Endothelial cell of umbilical vein (primary cell): Measurements from ENCODE around the gene FHDC1. TPM values are rescaled to one million over a fixed set of nuclear protein-coding genes. Genes with fewer than 3 reads are reported as not detected.

Experiments
- BruUV-seq: library from RNA; stranded (reverse); fragments of 400-500 nt; replicated peaks from 2 replicates; lab custom pipeline; 2021; lab: Mats Ljungman, UMichigan
- CTCF ChIA-PET: fragments of 300-600, 350-600 bp; sonication (Branson Sonifier 250); formaldehyde crosslinking; loops from one replicate; lab custom pipeline; 2021; ENCODE audit warnings: antibody characterized with exemption, inconsistent platforms; lab: Charles Lee
- POLR2A ChIA-PET: fragments of 300-600, 350-600 bp; sonication (Branson Sonifier 250); formaldehyde crosslinking; loops from one replicate; lab custom pipeline; 2021; ENCODE audit warnings: antibody characterized with exemption, inconsistent platforms; lab: Charles Lee
- DNase-seq: peaks from one replicate; pipeline ENCODE4 v3.0.0-alpha.2; 2011; ENCODE audit warnings: low read depth, low spot score
- FAIRE-seq: peaks from 2 replicates; lab custom pipeline; 2011; peaks lifted over from hg19 to GRCh38; lab: Jason Lieb, UNC
- H2AFZ ChIP-seq: 2 replicates; pipeline ENCODE4 v1.6.0; 2012; ENCODE audit warnings: low read depth, low read length, control low read depth, inconsistent platforms
- H3K27ac ChIP-seq: 2 replicates; pipeline ENCODE4 v1.5.1; 2011; ENCODE audit warnings: low read depth, mild to moderate bottlenecking, control low read depth, low read length, moderate library complexity; ENCODE audit not compliant: insufficient read depth
- H3K27me3 ChIP-seq, 2 experiments: 2 replicates each; pipeline versions ENCODE4 v1.6.0 to v1.6.1; 2011; ENCODE audit warnings: low read length in 2 of 2, mixed read lengths in 1 of 2; ENCODE audit not compliant: control insufficient read depth in 2 of 2, insufficient read depth in 2 of 2
- H3K36me3 ChIP-seq, 2 experiments: 2 replicates in 1 of 2; 3 replicates in 1 of 2; pipeline ENCODE4 v1.5.1; 2011; ENCODE audit warnings: low read length in 2 of 2, mild to moderate bottlenecking in 1 of 2, moderate library complexity in 1 of 2; ENCODE audit not compliant: control insufficient read depth in 2 of 2, insufficient read depth in 2 of 2; ENCODE audit errors: extremely low read depth in 1 of 2
- H3K4me1 ChIP-seq: 3 replicates; pipeline ENCODE4 v1.5.1; 2011; ENCODE audit warnings: mild to moderate bottlenecking, low read length; ENCODE audit not compliant: control insufficient read depth, insufficient read depth; ENCODE audit errors: extremely low read depth
- H3K4me2 ChIP-seq: 2 replicates; pipeline ENCODE4 v1.6.1; 2011; ENCODE audit warnings: low read length, control low read depth, mixed read lengths; ENCODE audit not compliant: insufficient read depth
- H3K4me3 ChIP-seq, 3 experiments: fragments of 200-600 bp in 1 of 3; sonication (generic), shearing (Covaris generic) in 1 of 3; replicated peaks in 1 of 3; 2 replicates each; pipeline ENCODE4 v1.5.1; 2011 to 2016; ENCODE audit warnings: control low read depth in 3 of 3, low read length in 3 of 3, mild to moderate bottlenecking in 2 of 3, inconsistent platforms in 1 of 3, low read depth in 1 of 3, moderate library complexity in 1 of 3; ENCODE audit not compliant: insufficient read depth in 1 of 3
- H3K79me2 ChIP-seq: 2 replicates; pipeline ENCODE4 v1.6.0; 2012; ENCODE audit warnings: low read length, inconsistent platforms; ENCODE audit not compliant: control insufficient read depth, insufficient read depth
- H3K9ac ChIP-seq: replicated peaks from 2 replicates; pipeline ENCODE3; 2011; ENCODE audit warnings: low read length, control low read depth; ENCODE audit not compliant: insufficient read depth; ENCODE audit errors: extremely low read depth
- H3K9me1 ChIP-seq: replicated peaks from 3 replicates; pipeline ENCODE4 v1.6.0; 2011; ENCODE audit warnings: mild to moderate bottlenecking, low read length; ENCODE audit not compliant: control insufficient read depth, insufficient read depth; ENCODE audit errors: extremely low read depth
- H3K9me3 ChIP-seq: replicated peaks from 2 replicates; pipeline ENCODE4 v1.5.1; 2012; ENCODE audit warnings: low read length, inconsistent platforms; ENCODE audit not compliant: control insufficient read depth, insufficient read depth
- H4K20me1 ChIP-seq: replicated peaks from 2 replicates; pipeline ENCODE3; 2011; ENCODE audit warnings: mild to moderate bottlenecking, low read length; ENCODE audit not compliant: control insufficient read depth, insufficient read depth; ENCODE audit errors: extremely low read depth
- EZH2 ChIP-seq: IDR thresholded peaks from 2 replicates; pipeline ENCODE4 v1.6.1; 2012; ENCODE audit warnings: borderline replicate concordance, low read depth, mild to moderate bottlenecking, moderate library complexity, low read length, inconsistent platforms; ENCODE audit not compliant: severe bottlenecking
- FOS ChIP-seq: IDR thresholded peaks from 2 replicates; pipeline ENCODE4 v1.6.1; 2011; ENCODE audit warnings: mild to moderate bottlenecking, low read length, moderate library complexity, borderline replicate concordance; ENCODE audit not compliant: insufficient read depth
- GATA2 ChIP-seq: IDR thresholded peaks from 2 replicates; pipeline ENCODE4 v1.7.0; 2011; ENCODE audit warnings: low read depth, mild to moderate bottlenecking, moderate library complexity, mixed read lengths, low read length; ENCODE audit not compliant: insufficient read length, insufficient read depth
- JUN ChIP-seq: IDR thresholded peaks from 2 replicates; pipeline ENCODE4 v1.6.1; 2011; ENCODE audit warnings: borderline replicate concordance, low read depth; ENCODE audit not compliant: insufficient read length, insufficient read depth
- MAX ChIP-seq: IDR thresholded peaks from 2 replicates; pipeline ENCODE4 v1.6.1; 2011; ENCODE audit not compliant: insufficient read depth, insufficient read length
- MYC ChIP-seq: IDR thresholded peaks from one replicate; pipeline ENCODE4 v1.6.1; 2011; ENCODE audit warnings: mild to moderate bottlenecking, low read depth, low read length
- POLR2A ChIP-seq: IDR thresholded peaks from 2 replicates; pipeline ENCODE4 v1.6.1; 2012; ENCODE audit warnings: low read depth, mild to moderate bottlenecking, control low read depth, low read length
- POLR2AphosphoS5 ChIP-seq: IDR thresholded peaks from 2 replicates; pipeline ENCODE4 v1.6.1; 2012; ENCODE audit warnings: low read depth, mild to moderate bottlenecking, control low read depth, low read length, moderate library complexity; ENCODE audit not compliant: insufficient read depth
- dilution Hi-C: fragments of 300-500 bp; cut with MboI; formaldehyde crosslinking; loops from one replicate; pipeline ENCODE4 v1.15.0; 2019; ENCODE audit warnings: low sequenced_read_pairs; ENCODE audit not compliant: extremely low pct_ligation_motif_present
- intact Hi-C: fragments of 100-400 bp; cut with micrococcal nuclease; formaldehyde crosslinking; loops from one replicate; pipeline ENCODE4 v1.10.0; 2022
- polyA plus RNA-seq, 4 experiments: library from polyadenylated mRNA; depleted of rRNA in 3 of 4; stranded (reverse) in 3 of 4; unstranded in 1 of 4; fragments of >200 nt; gene quantifications; 2 replicates each; pipeline versions ENCODE4 v1.2.1 to v1.2.3, GENCODE V29; 2011 to 2012; ENCODE audit warnings: missing spikeins in 1 of 4
- total RNA-seq: library from RNA; stranded (reverse); gene quantifications from 2 replicates; pipeline ENCODE4 v1.2.3, GENCODE V29; 2021
- TF ChIP-seq, protein P1 (sequence below), 2 donors: IDR thresholded peaks; 1 replicate in 1 of 2; 2 replicates in 1 of 2; pipeline ENCODE4 v1.5.1; 2011; ENCODE audit warnings: low read length in 2 of 2, mild to moderate bottlenecking in 2 of 2, moderate library complexity in 2 of 2, control low read depth in 1 of 2, inconsistent platforms in 1 of 2, low read depth in 1 of 2; ENCODE audit not compliant: insufficient read depth in 1 of 2; ENCODE audit errors: extremely low read depth in 1 of 2

The FHDC1 gene
- total and polyA plus RNA-seq, 2 donors (not counting 3 experiments of a cell fraction or from before 2014, with no cell fraction given) = 0.03 to 0.18 TPM

GRCh38 chr4:153014460-153014859, 78.3 kb downstream of the FHDC1 start:
- dilution Hi-C loops (no loop called here), intact Hi-C loops (no loop called here)
- no peaks in the 10 kb centered on the region for H3K36me3 ChIP-seq
- no peaks in the 10 kb centered on the region for H3K9me1 ChIP-seq
- no peak for FAIRE-seq
- CTCF ChIA-PET = interaction anchor here (1.0 kb wide), 1 partner anchor 12 kb away, joined by 5 read pairs; no protein-coding TSS in a partner anchor
- no peak overlapping the region for H3K4me2 ChIP-seq
- H3K27me3 ChIP-seq = no peaks in the 10 kb centered on the region
- POLR2A ChIA-PET = no interaction called here
- no peak overlapping the region for H3K4me3 ChIP-seq
- H4K20me1 ChIP-seq = no peaks in the 10 kb centered on the region
- H3K4me1 ChIP-seq = no peaks in the 10 kb centered on the region
- BruUV-seq = no TSS peak
- no peaks in the 10 kb centered on the region for H3K79me2 ChIP-seq
- DNase-seq = no peak
- TF ChIP-seq FOS (no peak), MAX (no peak), GATA2 (no peak), JUN (no peak), POLR2AphosphoS5 (no peak), POLR2A (no peak), EZH2 (no peak), MYC (no peak)
- TF ChIP-seq, protein P1, sequence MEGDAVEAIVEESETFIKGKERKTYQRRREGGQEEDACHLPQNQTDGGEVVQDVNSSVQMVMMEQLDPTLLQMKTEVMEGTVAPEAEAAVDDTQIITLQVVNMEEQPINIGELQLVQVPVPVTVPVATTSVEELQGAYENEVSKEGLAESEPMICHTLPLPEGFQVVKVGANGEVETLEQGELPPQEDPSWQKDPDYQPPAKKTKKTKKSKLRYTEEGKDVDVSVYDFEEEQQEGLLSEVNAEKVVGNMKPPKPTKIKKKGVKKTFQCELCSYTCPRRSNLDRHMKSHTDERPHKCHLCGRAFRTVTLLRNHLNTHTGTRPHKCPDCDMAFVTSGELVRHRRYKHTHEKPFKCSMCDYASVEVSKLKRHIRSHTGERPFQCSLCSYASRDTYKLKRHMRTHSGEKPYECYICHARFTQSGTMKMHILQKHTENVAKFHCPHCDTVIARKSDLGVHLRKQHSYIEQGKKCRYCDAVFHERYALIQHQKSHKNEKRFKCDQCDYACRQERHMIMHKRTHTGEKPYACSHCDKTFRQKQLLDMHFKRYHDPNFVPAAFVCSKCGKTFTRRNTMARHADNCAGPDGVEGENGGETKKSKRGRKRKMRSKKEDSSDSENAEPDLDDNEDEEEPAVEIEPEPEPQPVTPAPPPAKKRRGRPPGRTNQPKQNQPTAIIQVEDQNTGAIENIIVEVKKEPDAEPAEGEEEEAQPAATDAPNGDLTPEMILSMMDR (IDR thresholded peaks at IDR 0.05; ENCODE audit: extremely low read depth in 1 of 2, insufficient read depth in 1 of 2, low read depth in 1 of 2, low read length in 2 of 2) = no peak
- no peak overlapping the region for H3K9ac ChIP-seq
- H2AFZ ChIP-seq = no peak overlapping the region
- H3K27ac ChIP-seq = no peak overlapping the region
- H3K9me3 ChIP-seq = no peaks in the 10 kb centered on the region
